ENCODE data around the gene CACNG6.

GRCh38 chr19:53980539-53981375, 10.7 kb upstream of the CACNG6 start:
- TF ChIP-seq CTCF (IDR thresholded peaks at IDR 0.05), result no peak
- no peak for TF ChIP-seq POLR2AphosphoS5 (IDR thresholded peaks at IDR 0.05)
- TF ChIP-seq EP300 (IDR thresholded peaks at IDR 0.05), result no peak
- TF ChIP-seq POLR2A (IDR thresholded peaks at IDR 0.05; ENCODE audit: low read depth), result no peak
